SK-N-SH treated with all-trans-retinoic acid at 6 μM for 48 hours (cell line): ENCODE results near the gene WFDC5.

ENCODE experiments used
- ARNTL ChIP-seq: fragments of 450-650 bp; formaldehyde crosslinking; IDR thresholded peaks from 2 replicates; pipeline ENCODE4 v1.5.0; 2020; ENCODE audit warnings: low read depth, mild to moderate bottlenecking, moderate library complexity, borderline replicate concordance
- ESRRG ChIP-seq: fragments of 250-450 bp; sonication (Bioruptor Pico); IDR thresholded peaks from 2 replicates; pipeline ENCODE4 v1.6.1; 2021; ENCODE audit warnings: mild to moderate bottlenecking
- GLIS3 ChIP-seq: fragments of 250-450 bp; sonication (Bioruptor Pico); IDR thresholded peaks from 2 replicates; pipeline ENCODE4 v1.5.0; 2020; ENCODE audit warnings: mild to moderate bottlenecking, moderate library complexity
- ISL1 ChIP-seq: fragments of 250-450 bp; sonication (Bioruptor Pico); IDR thresholded peaks from 2 replicates; pipeline ENCODE4 v2.1.2; 2022; ENCODE audit warnings: mild to moderate bottlenecking, moderate library complexity
- OSR1 ChIP-seq: fragments of 250-450 bp; sonication (Bioruptor Pico); IDR thresholded peaks from 2 replicates; pipeline ENCODE4 v1.8.0; 2022; ENCODE audit warnings: moderate library complexity, mild to moderate bottlenecking, inconsistent platforms
- PATZ1 ChIP-seq: fragments of 250-450 bp; sonication (Bioruptor Pico); IDR thresholded peaks from 2 replicates; pipeline ENCODE4 v1.8.0; 2020; ENCODE audit warnings: mild to moderate bottlenecking, moderate library complexity, borderline replicate concordance
- RARB ChIP-seq: fragments of 250-450 bp; sonication (Bioruptor Pico); IDR thresholded peaks from 2 replicates; pipeline ENCODE4 v1.8.0; 2021; ENCODE audit warnings: mild to moderate bottlenecking, moderate library complexity
- TCF4 ChIP-seq: fragments of 250-450 bp; sonication (Bioruptor Pico); IDR thresholded peaks from 2 replicates; pipeline ENCODE4 v1.8.0; 2021; ENCODE audit warnings: mild to moderate bottlenecking, moderate library complexity, borderline replicate concordance
- ZNF8 ChIP-seq: fragments of 450-650 bp; formaldehyde crosslinking; IDR thresholded peaks from 2 replicates; pipeline ENCODE4 v1.5.0; 2020; ENCODE audit warnings: mild to moderate bottlenecking, moderate library complexity
- TF ChIP-seq, protein P1 (sequence below): fragments of 250-450 bp; sonication (Bioruptor Pico); IDR thresholded peaks from 2 replicates; pipeline ENCODE4 v1.5.1; 2020; ENCODE audit warnings: low read depth, mild to moderate bottlenecking, moderate library complexity

GRCh38 chr20:45111285-45111684, 3.7 kb downstream of the WFDC5 start:
- TF ChIP-seq ZNF8 (CRISPR knock-in tag) (no peak), OSR1 (CRISPR knock-in tag) (no peak), RARB (no peak), ISL1 (no peak), ARNTL (CRISPR knock-in tag) (no peak), ESRRG (CRISPR knock-in tag) (no peak), PATZ1 (CRISPR knock-in tag) (no peak), GLIS3 (CRISPR knock-in tag) (no peak), TCF4 (CRISPR knock-in tag) (no peak)
- TF ChIP-seq, protein P1, sequence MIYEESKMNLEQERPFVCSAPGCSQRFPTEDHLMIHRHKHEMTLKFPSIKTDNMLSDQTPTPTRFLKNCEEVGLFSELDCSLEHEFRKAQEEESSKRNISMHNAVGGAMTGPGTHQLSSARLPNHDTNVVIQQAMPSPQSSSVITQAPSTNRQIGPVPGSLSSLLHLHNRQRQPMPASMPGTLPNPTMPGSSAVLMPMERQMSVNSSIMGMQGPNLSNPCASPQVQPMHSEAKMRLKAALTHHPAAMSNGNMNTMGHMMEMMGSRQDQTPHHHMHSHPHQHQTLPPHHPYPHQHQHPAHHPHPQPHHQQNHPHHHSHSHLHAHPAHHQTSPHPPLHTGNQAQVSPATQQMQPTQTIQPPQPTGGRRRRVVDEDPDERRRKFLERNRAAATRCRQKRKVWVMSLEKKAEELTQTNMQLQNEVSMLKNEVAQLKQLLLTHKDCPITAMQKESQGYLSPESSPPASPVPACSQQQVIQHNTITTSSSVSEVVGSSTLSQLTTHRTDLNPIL (CRISPR knock-in tag) = no peak
